DND-41 (cell line): ENCODE measurements around the gene ANO6.

Source experiments
- ATAC-seq: fragments of 200-7000 bp; cut with Tn5 transposase; 3 replicates; pipeline ENCODE4 v1.9.1; 2021; ENCODE audit warnings: low read depth; ENCODE audit not compliant: insufficient read depth
- DNase-seq: peaks from one replicate; pipeline ENCODE4 v3.0.0-alpha.2; 2020
- H2AFZ ChIP-seq: 2 replicates; pipeline ENCODE4 v1.6.0; 2012; ENCODE audit warnings: low read depth, low read length
- H3K27ac ChIP-seq: 2 replicates; pipeline ENCODE4 v1.5.1; 2012; ENCODE audit warnings: low read length, inconsistent platforms
- H3K27me3 ChIP-seq: fragments of 200-600 bp; sonication (generic); 2 replicates; pipeline ENCODE4 v1.6.0; 2012; ENCODE audit warnings: low read length, mild to moderate bottlenecking, inconsistent platforms; ENCODE audit not compliant: insufficient read depth, poor library complexity
- H3K36me3 ChIP-seq: 2 replicates; pipeline ENCODE4 v1.5.1; 2012; ENCODE audit warnings: low read length, inconsistent platforms; ENCODE audit not compliant: insufficient read depth
- H3K4me1 ChIP-seq: 2 replicates; pipeline ENCODE4 v1.5.1; 2012; ENCODE audit warnings: mild to moderate bottlenecking, low read length; ENCODE audit not compliant: insufficient read depth
- H3K4me2 ChIP-seq: 2 replicates; pipeline ENCODE4 v1.6.0; 2012; ENCODE audit warnings: mild to moderate bottlenecking, moderate library complexity, low read length, inconsistent platforms; ENCODE audit not compliant: insufficient read depth
- H3K4me3 ChIP-seq, 2 experiments: fragments of 200-600 bp in 1 of 2; shearing (Covaris generic) in 1 of 2; 2 replicates each; pipeline ENCODE4 v1.5.1; 2012 to 2016; ENCODE audit warnings: inconsistent platforms in 2 of 2, low read length in 2 of 2, mild to moderate bottlenecking in 2 of 2, low read depth in 1 of 2, moderate library complexity in 1 of 2
- H3K79me2 ChIP-seq: 2 replicates; pipeline ENCODE4 v1.6.0; 2012; ENCODE audit warnings: low read length, inconsistent platforms; ENCODE audit not compliant: insufficient read depth
- H3K9ac ChIP-seq: 2 replicates; pipeline ENCODE4 v1.6.0; 2012; ENCODE audit warnings: low read depth, mild to moderate bottlenecking, inconsistent platforms, low read length, moderate library complexity
- H3K9me3 ChIP-seq: 2 replicates; pipeline ENCODE4 v1.5.1; 2012; ENCODE audit warnings: low read length, moderate library complexity, mild to moderate bottlenecking, inconsistent platforms; ENCODE audit not compliant: insufficient read depth, severe bottlenecking
- H4K20me1 ChIP-seq: 2 replicates; pipeline ENCODE4 v1.6.0; 2012; ENCODE audit warnings: low read length; ENCODE audit not compliant: insufficient read depth
- CTCF ChIP-seq: IDR thresholded peaks from 2 replicates; pipeline ENCODE4 v1.5.1; 2012; ENCODE audit warnings: borderline replicate concordance, low read length, moderate library complexity, mild to moderate bottlenecking; ENCODE audit not compliant: poor library complexity, severe bottlenecking; ENCODE audit errors: extremely low read depth
- EZH2 ChIP-seq: IDR thresholded peaks from 3 replicates; pipeline ENCODE4 v1.6.1; 2012; ENCODE audit warnings: borderline replicate concordance, low read depth, mild to moderate bottlenecking, moderate library complexity, low read length, inconsistent platforms; ENCODE audit not compliant: severe bottlenecking

The ANO6 gene

GRCh38 chr12:45220969-45221368 lies 5.1 kb downstream of the ANO6 start:
- Histone ChIP-seq H3K79me2 (peaks cover 98% of the 10 kb centered on the region), H3K4me2 (no peak overlapping the region), H4K20me1 (peaks cover 34% of the 10 kb centered on the region; the same call in 1 of the 2 replicates), H2AFZ (no peak overlapping the region), H3K9me3 (no peaks in the 10 kb centered on the region), H3K36me3 (no peaks in the 10 kb centered on the region; the same call in 1 of the 2 replicates), H3K4me3 (no peak overlapping the region), H3K4me1 (peaks cover 38% of the 10 kb centered on the region), H3K27me3 (no peaks in the 10 kb centered on the region), H3K27ac (no peak overlapping the region), H3K9ac (no peak overlapping the region)
- TF ChIP-seq EZH2 = no peak
- TF ChIP-seq CTCF = no peak
- DNase-seq = no peak
- no peak for ATAC-seq

GRCh38 chr12:45223868-45224267 lies 8.0 kb downstream of the ANO6 start:
- Histone ChIP-seq H2AFZ (no peak overlapping the region), H3K27ac (no peak overlapping the region), H3K27me3 (no peaks in the 10 kb centered on the region), H3K4me1 (peaks cover 23% of the 10 kb centered on the region), H3K36me3 (no peaks in the 10 kb centered on the region; the same call in 1 of the 2 replicates), H3K9me3 (no peaks in the 10 kb centered on the region), H3K9ac (no peak overlapping the region), H3K79me2 (peaks cover 94% of the 10 kb centered on the region), H4K20me1 (peaks cover 41% of the 10 kb centered on the region; the same call in 1 of the 2 replicates), H3K4me3 (no peak overlapping the region), H3K4me2 (no peak overlapping the region)
- TF ChIP-seq EZH2 = no peak
- TF ChIP-seq CTCF = no peak
- DNase-seq (no peak), ATAC-seq (no peak)

- ATAC-seq = no peak
- H2AFZ ChIP-seq = no peak overlapping the region
Observed at GRCh38 chr12:45224311-45224710, 8.4 kb downstream of the ANO6 start.

More at GRCh38 chr12:45224311-45224710, 8.4 kb downstream of the ANO6 start:
- H4K20me1 ChIP-seq = peaks cover 39% of the 10 kb centered on the region; the same call in 1 of the 2 replicates
- no peak overlapping the region for H3K27ac ChIP-seq
- no peak overlapping the region for H3K4me3 ChIP-seq
- H3K4me1 ChIP-seq = peaks cover 18% of the 10 kb centered on the region
- DNase-seq = no peak
- H3K4me2 ChIP-seq = no peak overlapping the region
- H3K9me3 ChIP-seq = no peaks in the 10 kb centered on the region
- no peak overlapping the region for H3K9ac ChIP-seq
- no peak for TF ChIP-seq EZH2
- TF ChIP-seq CTCF = no peak
- no peaks in the 10 kb centered on the region; the same call in 1 of the 2 replicates for H3K36me3 ChIP-seq
- H3K27me3 ChIP-seq = no peaks in the 10 kb centered on the region
- peaks cover 93% of the 10 kb centered on the region for H3K79me2 ChIP-seq
